Right lobe of liver (tissue), 4 donors: ENCODE results near the gene PDK3.

ENCODE experiments used
- CTCF ChIP-seq, 4 donors: fragments of 200-600 bp in 3 of 4; fragments of 450-650 bp in 1 of 4; IDR thresholded peaks; one replicate each; pipeline versions ENCODE4 v1.5.1 to v1.8.0; 2016 to 2022; ENCODE audit warnings: antibody characterized with exemption in 4 of 4, mild to moderate bottlenecking in 2 of 4
- POLR2A ChIP-seq: fragments of 450-650 bp; IDR thresholded peaks from one replicate; pipeline ENCODE4 v1.6.1; 2017; ENCODE audit warnings: antibody characterized with exemption, mild to moderate bottlenecking
- donor health status: DM: no; HTN: no; CAD: no.
- donor health status: DM: no; HTN: no; CAD: no.
- donor health status: DM: no; HTN: yes; CAD: no.

- TF ChIP-seq CTCF (IDR thresholded peaks at IDR 0.05) (no peak), POLR2A (no peak)
Measured at GRCh38 chrX:24444645-24445044, 20.4 kb upstream of the PDK3 start.
